Right lobe of liver (tissue), 4 donors: Measurements from ENCODE around the gene LMNTD1.

Experiments
- CTCF ChIP-seq, 4 donors: fragments of 200-600 bp in 3 of 4; fragments of 450-650 bp in 1 of 4; IDR thresholded peaks; one replicate each; pipeline versions ENCODE4 v1.5.1 to v1.8.0; 2016 to 2022; ENCODE audit warnings: antibody characterized with exemption in 4 of 4, mild to moderate bottlenecking in 2 of 4
- POLR2A ChIP-seq: fragments of 450-650 bp; IDR thresholded peaks from one replicate; pipeline ENCODE4 v1.6.1; 2017; ENCODE audit warnings: antibody characterized with exemption, mild to moderate bottlenecking
- donor health status: DM: no; HTN: no; CAD: no.
- donor health status: DM: no; HTN: no; CAD: no.
- donor health status: DM: no; HTN: yes; CAD: no.

DNA sequence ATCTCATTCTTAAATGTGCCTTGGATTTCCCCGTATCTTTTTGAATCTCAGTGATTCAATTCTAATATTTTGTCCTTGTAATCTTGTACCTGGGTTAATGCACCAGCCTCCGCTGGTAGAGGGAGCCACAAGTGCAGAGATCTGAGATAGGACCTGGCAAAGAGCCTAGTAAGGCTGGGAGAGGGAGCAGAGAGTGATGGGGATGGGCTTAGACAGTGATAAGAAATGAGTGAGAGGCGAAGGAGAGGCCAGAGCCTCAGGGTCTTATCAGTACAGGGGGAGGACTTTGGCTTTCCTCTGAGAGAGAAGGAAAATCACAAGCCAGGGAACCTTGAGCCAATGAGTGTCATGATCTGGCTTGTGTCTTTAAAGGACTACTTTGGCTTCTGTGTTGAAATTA, 30.5 kb upstream of the LMNTD1 start:
- TF ChIP-seq CTCF (IDR thresholded peaks at IDR 0.05) (peak; percentile 9 to 48 (median 27)), POLR2A (no peak)
